HEK293 (cell line): ENCODE results near the gene DGKQ.

ENCODE experiments used
- CTCF ChIP-seq: fragments of 450-650 bp; formaldehyde crosslinking; IDR thresholded peaks from 2 replicates; pipeline ENCODE4 v1.5.1; 2016; ENCODE audit warnings: missing biosample characterization, missing genetic modification characterization
- ZFP37 ChIP-seq: fragments of 450-650 bp; formaldehyde crosslinking; IDR thresholded peaks from 2 replicates; pipeline ENCODE4 v1.5.1; 2016; ENCODE audit warnings: missing biosample characterization, missing genetic modification characterization
- ZNF274 ChIP-seq, 2 experiments: fragments of 200-500 bp in 1 of 2; fragments of 450-650 bp in 1 of 2; sonication (Bioruptor generic) in 1 of 2; formaldehyde crosslinking in 1 of 2; IDR thresholded peaks; 2 replicates each; pipeline versions ENCODE4 v1.5.1 to v1.6.1; 2014 to 2016; ENCODE audit warnings: borderline replicate concordance in 1 of 2, inconsistent platforms in 1 of 2, low read length in 1 of 2, missing biosample characterization in 1 of 2, missing genetic modification characterization in 1 of 2
- ZNF777 ChIP-seq: fragments of 450-650 bp; formaldehyde crosslinking; IDR thresholded peaks from 2 replicates; pipeline ENCODE4 v1.5.1; 2017; ENCODE audit warnings: missing biosample characterization, missing genetic modification characterization, borderline replicate concordance

- no peak for TF ChIP-seq CTCF
- TF ChIP-seq ZNF777 (tag by site-specific recombination) = no peak
- TF ChIP-seq ZFP37 (tag by site-specific recombination) = no peak
- no peak for TF ChIP-seq ZNF274 (IDR thresholded peaks at IDR 0.05; ENCODE audit: low read length)
- TF ChIP-seq ZNF274 (tag by site-specific recombination; IDR thresholded peaks at IDR 0.05; ENCODE audit: borderline replicate concordance) = no peak
These were observed 62.1 kb downstream of the DGKQ start for GRCh38 chr4:911221-911751.
